Pericardium fibroblast (primary cell): ENCODE data around the gene FOXB2. TPM values are rescaled to one million over a fixed set of nuclear protein-coding genes. Genes with fewer than 3 reads are reported as not detected.

ENCODE experiments used
- total RNA-seq: library from RNA; depleted of rRNA; stranded (reverse); fragments of >200 nt; gene quantifications from 2 replicates; pipeline ENCODE4 v1.2.3, GENCODE V29; 2015

The FOXB2 gene
- not detected in 2 replicates for total RNA-seq

DNA sequence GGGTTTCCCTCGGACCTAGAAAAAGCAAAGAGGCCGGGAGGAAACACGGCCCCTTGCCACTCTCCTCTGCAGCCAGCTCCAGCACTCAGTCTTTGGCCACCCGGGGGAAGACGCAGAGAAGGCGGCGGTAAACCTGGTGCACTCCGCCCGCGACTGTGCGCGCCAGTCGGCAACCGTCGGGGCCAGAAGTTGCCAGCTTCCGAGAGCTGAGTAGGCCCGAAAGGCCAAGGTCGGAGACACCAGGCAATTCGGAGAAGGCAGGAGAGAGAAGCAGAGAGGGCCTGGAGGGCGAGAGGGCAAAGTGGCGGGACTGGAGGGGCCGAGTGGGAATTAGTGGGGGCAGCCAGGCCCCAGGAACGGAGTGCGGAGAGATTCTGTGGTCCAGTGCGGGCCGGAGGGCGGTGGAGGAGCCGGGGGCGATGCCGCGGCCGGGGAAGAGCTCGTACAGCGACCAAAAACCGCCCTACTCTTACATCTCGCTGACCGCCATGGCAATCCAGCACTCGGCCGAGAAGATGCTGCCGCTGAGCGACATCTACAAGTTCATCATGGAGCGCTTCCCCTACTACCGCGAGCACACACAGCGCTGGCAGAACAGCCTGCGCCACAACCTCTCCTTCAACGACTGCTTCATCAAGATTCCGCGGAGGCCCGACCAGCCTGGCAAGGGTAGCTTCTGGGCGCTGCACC, at the start of gene FOXB2:
Gene FOXB2 (plus strand): TSS at position 420 of the 690 bp plus-strand sequence. CDS start 0 bp downstream, at position 420.

Other genes with a start within 250 kb of the FOXB2 start
- gene PRUNE2, start 113.5 kb upstream of the FOXB2 start, total RNA-seq: 8.2 and 14.9 TPM in 2 replicates
- gene VPS13A, start 157.9 kb downstream of the FOXB2 start, total RNA-seq: 5.1 and 6.8 TPM in 2 replicates